Neural cell (in vitro differentiated cells): ENCODE results near the gene SYNGR2. TPM values are rescaled to one million over a fixed set of nuclear protein-coding genes. Genes with fewer than 3 reads are reported as not detected.

Experiments used
- H2AFZ ChIP-seq: fragments of 200-600, 300-800 bp; sonication (generic), shearing (Covaris generic); 2 replicates; pipeline ENCODE4 v1.6.0; 2014; ENCODE audit warnings: low read depth, mild to moderate bottlenecking, antibody characterized with exemption, low read length, moderate library complexity
- H3F3A ChIP-seq: fragments of 200-600 bp; shearing (Covaris generic); 2 replicates; pipeline ENCODE4 v1.6.1; 2016; ENCODE audit warnings: mild to moderate bottlenecking, moderate library complexity, mixed read lengths, antibody characterized with exemption, low read length; ENCODE audit not compliant: insufficient read depth, poor library complexity, severe bottlenecking
- H3K27ac ChIP-seq: fragments of 200-600, 300-800 bp; sonication (generic), shearing (Covaris generic); 2 replicates; pipeline ENCODE4 v1.5.1; 2014; ENCODE audit warnings: mild to moderate bottlenecking, low read length, moderate library complexity
- H3K27me3 ChIP-seq: fragments of 300-800, 200-600 bp; sonication (generic), shearing (Covaris generic); 2 replicates; pipeline ENCODE4 v1.6.0; 2014; ENCODE audit warnings: mild to moderate bottlenecking, low read depth, low read length, moderate library complexity; ENCODE audit not compliant: insufficient read depth
- H3K36me3 ChIP-seq: fragments of 300-800, 200-600 bp; sonication (generic), shearing (Covaris generic); 2 replicates; pipeline ENCODE4 v1.5.1; 2014; ENCODE audit warnings: mild to moderate bottlenecking, antibody characterized with exemption, low read length, moderate library complexity; ENCODE audit not compliant: insufficient read depth
- H3K4me2 ChIP-seq: fragments of 300-800, 200-600 bp; sonication (generic), shearing (Covaris generic); 2 replicates; pipeline ENCODE4 v1.6.0; 2014; ENCODE audit warnings: mild to moderate bottlenecking, low read length
- H3K4me3 ChIP-seq: fragments of 300-800, 200-600 bp; sonication (generic), shearing (Covaris generic); 2 replicates; pipeline ENCODE4 v1.5.1; 2014; ENCODE audit warnings: mild to moderate bottlenecking, low read length, moderate library complexity
- H3K79me2 ChIP-seq: fragments of 200-600 bp; shearing (Covaris generic); replicated peaks from 2 replicates; pipeline ENCODE4 v1.6.0; 2014; ENCODE audit warnings: mild to moderate bottlenecking, low read length, moderate library complexity; ENCODE audit not compliant: insufficient read depth
- H3K9ac ChIP-seq: fragments of 300-800, 200-600 bp; sonication (generic), shearing (Covaris generic); 2 replicates; pipeline ENCODE4 v1.6.1; 2016; ENCODE audit warnings: mild to moderate bottlenecking, low read length, mixed read lengths
- H3K9me2 ChIP-seq: fragments of 200-600 bp; shearing (Covaris generic); 2 replicates; pipeline ENCODE4 v1.6.1; 2016; ENCODE audit warnings: mild to moderate bottlenecking, low read length, mixed read lengths; ENCODE audit not compliant: insufficient read depth
- H3K9me3 ChIP-seq: fragments of 200-600, 300-800 bp; sonication (generic), shearing (Covaris generic); 2 replicates; pipeline ENCODE4 v1.6.1; 2016; ENCODE audit warnings: mild to moderate bottlenecking, mixed run types, low read length, moderate library complexity, mixed read lengths
- H4K20me1 ChIP-seq: fragments of 200-600 bp; shearing (Covaris generic); 2 replicates; pipeline ENCODE4 v1.6.1; 2016; ENCODE audit warnings: mild to moderate bottlenecking, mixed run types; ENCODE audit not compliant: insufficient read depth
- CTCF ChIP-seq: fragments of 450-650 bp; IDR thresholded peaks from 2 replicates; pipeline ENCODE4 v1.5.1; 2014; ENCODE audit warnings: antibody characterized with exemption, mild to moderate bottlenecking, moderate library complexity; ENCODE audit not compliant: poor library complexity, severe bottlenecking
- EP300 ChIP-seq: fragments of 450-650 bp; conservative IDR thresholded peaks from 2 replicates; pipeline ENCODE4 v1.6.1; 2014; ENCODE audit warnings: antibody characterized with exemption, mild to moderate bottlenecking, moderate library complexity; ENCODE audit not compliant: poor library complexity, severe bottlenecking
- EZH2 ChIP-seq: fragments of 200-600, 300-800 bp; shearing (Covaris generic), sonication (generic); IDR thresholded peaks from 2 replicates; pipeline ENCODE4 v1.6.1; 2014; ENCODE audit warnings: antibody characterized with exemption, low read length, borderline replicate concordance, mild to moderate bottlenecking; ENCODE audit not compliant: insufficient read depth, poor library complexity, severe bottlenecking
- MXI1 ChIP-seq: fragments of 450-650 bp; conservative IDR thresholded peaks from 2 replicates; pipeline ENCODE4 v1.6.1; 2014; ENCODE audit warnings: antibody characterized with exemption, mild to moderate bottlenecking; ENCODE audit not compliant: poor library complexity, severe bottlenecking
- POLR2AphosphoS5 ChIP-seq: IDR thresholded peaks from 2 replicates; pipeline ENCODE4 v1.6.1; 2012
- RAD21 ChIP-seq: fragments of 450-650 bp; conservative IDR thresholded peaks from 2 replicates; pipeline ENCODE4 v1.6.1; 2014; ENCODE audit warnings: antibody characterized with exemption, mild to moderate bottlenecking, moderate library complexity
- SMC3 ChIP-seq: fragments of 450-650 bp; conservative IDR thresholded peaks from 2 replicates; pipeline ENCODE4 v1.6.1; 2014; ENCODE audit warnings: antibody characterized with exemption, mild to moderate bottlenecking, moderate library complexity; ENCODE audit not compliant: poor library complexity
- TAF1 ChIP-seq: IDR thresholded peaks from 2 replicates; pipeline ENCODE4 v1.6.1; 2012; ENCODE audit warnings: low read depth
- polyA plus RNA-seq: library from polyadenylated mRNA; depleted of rRNA; stranded (reverse); fragments of >200 nt; gene quantifications from 2 replicates; pipeline ENCODE4 v1.2.3, GENCODE V29; 2014
- TF ChIP-seq, protein P1 (sequence below): IDR thresholded peaks from 2 replicates; pipeline ENCODE4 v1.6.1; 2012; ENCODE audit warnings: borderline replicate concordance

The SYNGR2 gene
- polyA plus RNA-seq, 1 donor from 2014 or later, result 3.9 TPM

DNA sequence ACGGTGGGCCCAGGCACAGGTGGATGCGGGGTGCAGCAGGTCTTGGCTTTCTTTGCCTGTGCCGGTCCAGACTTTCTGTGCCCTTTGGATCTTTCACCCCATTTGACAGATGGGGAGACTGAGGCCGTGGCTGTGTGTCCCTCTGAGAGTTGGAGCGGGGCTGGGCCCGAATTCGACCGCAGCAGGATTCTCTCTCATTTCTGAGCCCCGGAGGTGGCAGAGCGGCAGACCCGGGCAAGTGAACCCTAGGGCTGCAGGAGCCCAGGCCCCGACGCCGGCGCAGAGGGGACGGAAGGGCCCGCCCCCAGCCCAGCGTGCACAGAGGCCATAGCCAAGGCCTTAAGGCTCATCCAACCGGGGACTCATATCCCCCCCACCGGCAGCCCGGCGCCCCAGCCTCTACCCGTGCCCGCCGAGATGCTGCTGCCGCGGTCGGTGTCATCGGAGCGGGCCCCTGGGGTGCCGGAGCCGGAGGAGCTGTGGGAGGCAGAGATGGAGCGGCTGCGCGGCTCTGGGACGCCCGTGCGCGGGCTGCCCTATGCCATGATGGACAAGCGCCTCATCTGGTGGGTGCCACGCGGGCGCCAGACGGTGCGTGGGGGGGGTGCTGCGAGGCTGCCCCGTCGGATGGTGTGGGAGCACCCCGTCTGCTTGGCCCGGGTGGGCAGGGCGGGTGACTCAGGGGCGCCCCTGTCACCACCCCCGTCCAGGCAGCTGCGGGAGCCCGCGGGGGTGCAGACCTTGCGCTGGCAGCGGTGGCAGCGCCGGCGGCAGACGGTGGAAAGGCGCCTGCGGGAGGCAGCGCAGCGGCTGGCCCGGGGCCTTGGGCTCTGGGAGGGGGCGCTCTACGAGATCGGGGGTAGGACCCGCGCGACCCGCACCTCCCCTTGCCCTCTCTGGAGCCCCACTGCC is 37.0 kb upstream of the SYNGR2 start:
- Histone ChIP-seq H3K9me2 (no peaks in the 10 kb centered on the region), H3K36me3 (no peaks in the 10 kb centered on the region), H3K9me3 (no peaks in the 10 kb centered on the region), H3F3A (no peaks in the 10 kb centered on the region), H3K9ac (no peak overlapping the region), H3K27ac (no peak overlapping the region), H4K20me1 (no peaks in the 10 kb centered on the region), H3K4me2 (no peak overlapping the region), H3K4me3 (no peak overlapping the region), H2AFZ (no peak overlapping the region), H3K79me2 (no peaks in the 10 kb centered on the region), H3K27me3 (peaks cover 54% of the 10 kb centered on the region)
- TF ChIP-seq CTCF, result no peak
- TF ChIP-seq, protein P1, sequence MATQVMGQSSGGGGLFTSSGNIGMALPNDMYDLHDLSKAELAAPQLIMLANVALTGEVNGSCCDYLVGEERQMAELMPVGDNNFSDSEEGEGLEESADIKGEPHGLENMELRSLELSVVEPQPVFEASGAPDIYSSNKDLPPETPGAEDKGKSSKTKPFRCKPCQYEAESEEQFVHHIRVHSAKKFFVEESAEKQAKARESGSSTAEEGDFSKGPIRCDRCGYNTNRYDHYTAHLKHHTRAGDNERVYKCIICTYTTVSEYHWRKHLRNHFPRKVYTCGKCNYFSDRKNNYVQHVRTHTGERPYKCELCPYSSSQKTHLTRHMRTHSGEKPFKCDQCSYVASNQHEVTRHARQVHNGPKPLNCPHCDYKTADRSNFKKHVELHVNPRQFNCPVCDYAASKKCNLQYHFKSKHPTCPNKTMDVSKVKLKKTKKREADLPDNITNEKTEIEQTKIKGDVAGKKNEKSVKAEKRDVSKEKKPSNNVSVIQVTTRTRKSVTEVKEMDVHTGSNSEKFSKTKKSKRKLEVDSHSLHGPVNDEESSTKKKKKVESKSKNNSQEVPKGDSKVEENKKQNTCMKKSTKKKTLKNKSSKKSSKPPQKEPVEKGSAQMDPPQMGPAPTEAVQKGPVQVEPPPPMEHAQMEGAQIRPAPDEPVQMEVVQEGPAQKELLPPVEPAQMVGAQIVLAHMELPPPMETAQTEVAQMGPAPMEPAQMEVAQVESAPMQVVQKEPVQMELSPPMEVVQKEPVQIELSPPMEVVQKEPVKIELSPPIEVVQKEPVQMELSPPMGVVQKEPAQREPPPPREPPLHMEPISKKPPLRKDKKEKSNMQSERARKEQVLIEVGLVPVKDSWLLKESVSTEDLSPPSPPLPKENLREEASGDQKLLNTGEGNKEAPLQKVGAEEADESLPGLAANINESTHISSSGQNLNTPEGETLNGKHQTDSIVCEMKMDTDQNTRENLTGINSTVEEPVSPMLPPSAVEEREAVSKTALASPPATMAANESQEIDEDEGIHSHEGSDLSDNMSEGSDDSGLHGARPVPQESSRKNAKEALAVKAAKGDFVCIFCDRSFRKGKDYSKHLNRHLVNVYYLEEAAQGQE, result no peak
- TF ChIP-seq SMC3, result no peak
- TF ChIP-seq MXI1, result no peak
- no peak for TF ChIP-seq EP300
- TF ChIP-seq TAF1, result no peak

DNA sequence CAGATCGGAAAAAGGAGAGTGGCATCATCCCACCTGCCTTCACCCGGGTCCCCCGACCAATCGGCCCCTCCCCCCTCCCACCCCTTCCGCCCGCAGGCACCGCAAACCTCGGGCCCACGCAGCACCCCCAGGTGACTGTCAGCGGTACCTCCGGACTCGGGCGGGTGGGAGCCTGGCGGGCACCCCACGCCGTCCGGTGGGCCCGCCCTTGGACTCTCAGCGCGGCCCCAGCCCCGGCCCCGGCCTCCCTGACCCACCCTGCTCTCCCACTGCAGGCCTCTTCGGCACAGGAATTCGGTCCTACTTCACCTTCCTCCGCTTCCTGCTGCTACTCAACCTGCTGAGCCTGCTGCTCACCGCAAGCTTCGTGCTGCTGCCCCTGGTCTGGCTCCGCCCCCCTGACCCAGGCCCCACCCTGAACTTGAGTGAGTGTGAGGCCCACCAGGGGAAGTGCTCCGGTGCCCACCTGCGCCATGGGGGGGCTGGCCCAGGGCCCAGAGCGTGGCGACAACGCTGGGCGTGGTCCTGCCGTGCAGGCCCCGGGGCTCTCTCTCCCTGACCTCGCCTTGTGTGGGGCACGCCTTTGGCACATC is 36.2 kb upstream of the SYNGR2 start:
- Histone ChIP-seq H2AFZ (no peak overlapping the region), H3K4me2 (no peak overlapping the region)

More for the DNA sequence above, 36.2 kb upstream of the SYNGR2 start:
- no peaks in the 10 kb centered on the region for H3K9me2 ChIP-seq
- no peaks in the 10 kb centered on the region for H3K79me2 ChIP-seq
- TF ChIP-seq RAD21 (no peak), POLR2AphosphoS5 (no peak), MXI1 (no peak), CTCF (no peak), SMC3 (no peak), TAF1 (no peak), EZH2 (no peak), EP300 (no peak)
- TF ChIP-seq, protein P1, result no peak
- H4K20me1 ChIP-seq, result no peaks in the 10 kb centered on the region
- H3K9me3 ChIP-seq, result no peaks in the 10 kb centered on the region
- no peak overlapping the region for H3K27ac ChIP-seq
- no peaks in the 10 kb centered on the region for H3K36me3 ChIP-seq
- no peaks in the 10 kb centered on the region for H3F3A ChIP-seq
- H3K27me3 ChIP-seq, result peaks cover 54% of the 10 kb centered on the region
- no peak overlapping the region for H3K9ac ChIP-seq
- H3K4me3 ChIP-seq, result no peak overlapping the region
